K562 (cell line): ENCODE data around the gene TMED4. TPM values are rescaled to one million over a fixed set of nuclear protein-coding genes. Genes with fewer than 3 reads are reported as not detected.

Source experiments
- FOXA3 ChIP-seq, 2 experiments: fragments of 450-650 bp in 1 of 2; sonication (generic) in 1 of 2; formaldehyde crosslinking; IDR thresholded peaks in 1 of 2; conservative IDR thresholded peaks in 1 of 2; 2 replicates each; pipeline versions ENCODE4 v1.4.0 to v1.8.0; 2020 to 2022; ENCODE audit warnings: mild to moderate bottlenecking in 2 of 2, missing genetic modification reagents in 1 of 2
- GTF2F1 ChIP-seq: IDR thresholded peaks from 2 replicates; pipeline ENCODE4 v1.6.1; 2011; ENCODE audit warnings: low read depth, low read length, improper control_type of control experiment
- JUND ChIP-seq, 2 experiments: IDR thresholded peaks; 2 replicates in 1 of 2; 3 replicates in 1 of 2; pipeline ENCODE4 v1.6.1; 2011; ENCODE audit warnings: borderline replicate concordance in 2 of 2, low read depth in 2 of 2, low read length in 2 of 2, improper control_type of control experiment in 1 of 2, missing biosample characterization in 1 of 2, missing genetic modification characterization in 1 of 2, missing genetic modification reagents in 1 of 2
- MXI1 ChIP-seq: IDR thresholded peaks from 2 replicates; pipeline ENCODE4 v1.6.1; 2011; ENCODE audit warnings: low read depth, mild to moderate bottlenecking, improper control_type of control experiment, low read length
- SUPT5H ChIP-seq: fragments of 450-650 bp; IDR thresholded peaks from 2 replicates; pipeline ENCODE4 v1.6.1; 2016
- ZKSCAN3 ChIP-seq: fragments of 250-450 bp; sonication (Bioruptor Pico); IDR thresholded peaks from 2 replicates; pipeline ENCODE4 v1.4.0; 2020
- polyA plus RNA-seq, 8 experiments: library from polyadenylated mRNA; depleted of rRNA in 4 of 8; stranded (reverse) in 5 of 8; unstranded in 3 of 8; fragments of >200 nt; fragmentation: Nextera tagmentation in 2 of 8; fragmentation: Illumina TruSeq in 1 of 8; extraction: Ambion mirVana in 2 of 8; extraction: Trizol in 1 of 8; gene quantifications; 2 replicates each; pipeline versions ENCODE4 v1.2.1 to v1.2.3, GENCODE V29; 2011 to 2014; ENCODE audit warnings: inconsistent platforms in 1 of 8, missing spikeins in 1 of 8
- total RNA-seq, 7 experiments: library from RNA; depleted of rRNA in 6 of 7; stranded (reverse); fragments of >200 nt in 6 of 7; fragmentation: Illumina TruSeq in 2 of 7; extraction: Trizol in 2 of 7; gene quantifications; 2 replicates each; pipeline versions ENCODE4 v1.2.1 to v1.2.3, GENCODE V29; 2011 to 2021; ENCODE audit warnings: low replicate concordance in 1 of 7
- TF ChIP-seq, protein P1 (sequence below): fragments of 200-800 bp; sonication (Bioruptor generic); IDR thresholded peaks from 2 replicates; pipeline ENCODE4 v1.6.1; 2016; ENCODE audit warnings: missing genetic modification characterization, missing compliant biosample characterization
- TF ChIP-seq, protein P2 (sequence below): fragments of 200-800 bp; sonication (Bioruptor generic); IDR thresholded peaks from 2 replicates; pipeline ENCODE4 v1.6.1; 2017; ENCODE audit warnings: missing genetic modification characterization, missing compliant biosample characterization
- TF ChIP-seq, protein P3 (sequence below): fragments of 450-650 bp; IDR thresholded peaks from 2 replicates; pipeline ENCODE4 v1.6.1; 2017; ENCODE audit warnings: antibody characterized with exemption, mild to moderate bottlenecking
- TF ChIP-seq, protein P4 (sequence below): IDR thresholded peaks from 3 replicates; pipeline ENCODE4 v1.6.1; 2011; ENCODE audit warnings: borderline replicate concordance, mild to moderate bottlenecking; ENCODE audit not compliant: insufficient read length, insufficient read depth
- TF ChIP-seq, protein P5 (sequence below): fragments of 250-450 bp; sonication (Bioruptor Pico); IDR thresholded peaks from 2 replicates; pipeline ENCODE4 v1.8.0; 2022; ENCODE audit warnings: inconsistent platforms, mild to moderate bottlenecking, moderate library complexity, borderline replicate concordance
- TF ChIP-seq, protein P6 (sequence below): sonication (generic); formaldehyde crosslinking; IDR thresholded peaks from 2 replicates; pipeline ENCODE4 v1.9.0; 2022; ENCODE audit warnings: mild to moderate bottlenecking, missing genetic modification reagents

TMED4 gene
- total and polyA plus RNA-seq, 9 of the 15 experiments (the other 6 are each of a cell fraction or from before 2014, with no cell fraction given): 20.3 to 64.0 (median 42.1) TPM

DNA sequence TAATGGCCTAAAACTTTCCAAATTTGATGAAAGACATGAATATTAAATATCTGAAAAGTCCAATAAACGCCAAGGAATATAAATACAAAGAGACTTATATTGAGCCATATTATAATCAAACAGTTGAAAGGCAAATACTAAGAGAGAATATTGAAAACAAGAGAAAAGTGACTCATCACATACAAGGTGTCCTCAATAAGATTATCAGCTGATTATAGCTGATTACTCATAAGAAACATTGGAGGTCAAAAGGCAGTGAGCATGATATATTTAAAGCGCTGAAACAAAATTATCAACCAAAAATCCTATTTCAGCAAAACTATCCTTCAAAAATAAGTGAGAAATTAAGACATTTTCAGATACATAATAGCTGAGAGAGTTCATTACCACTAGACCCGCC lies 33.1 kb downstream of the TMED4 start (continued):
- TF ChIP-seq, protein P1, sequence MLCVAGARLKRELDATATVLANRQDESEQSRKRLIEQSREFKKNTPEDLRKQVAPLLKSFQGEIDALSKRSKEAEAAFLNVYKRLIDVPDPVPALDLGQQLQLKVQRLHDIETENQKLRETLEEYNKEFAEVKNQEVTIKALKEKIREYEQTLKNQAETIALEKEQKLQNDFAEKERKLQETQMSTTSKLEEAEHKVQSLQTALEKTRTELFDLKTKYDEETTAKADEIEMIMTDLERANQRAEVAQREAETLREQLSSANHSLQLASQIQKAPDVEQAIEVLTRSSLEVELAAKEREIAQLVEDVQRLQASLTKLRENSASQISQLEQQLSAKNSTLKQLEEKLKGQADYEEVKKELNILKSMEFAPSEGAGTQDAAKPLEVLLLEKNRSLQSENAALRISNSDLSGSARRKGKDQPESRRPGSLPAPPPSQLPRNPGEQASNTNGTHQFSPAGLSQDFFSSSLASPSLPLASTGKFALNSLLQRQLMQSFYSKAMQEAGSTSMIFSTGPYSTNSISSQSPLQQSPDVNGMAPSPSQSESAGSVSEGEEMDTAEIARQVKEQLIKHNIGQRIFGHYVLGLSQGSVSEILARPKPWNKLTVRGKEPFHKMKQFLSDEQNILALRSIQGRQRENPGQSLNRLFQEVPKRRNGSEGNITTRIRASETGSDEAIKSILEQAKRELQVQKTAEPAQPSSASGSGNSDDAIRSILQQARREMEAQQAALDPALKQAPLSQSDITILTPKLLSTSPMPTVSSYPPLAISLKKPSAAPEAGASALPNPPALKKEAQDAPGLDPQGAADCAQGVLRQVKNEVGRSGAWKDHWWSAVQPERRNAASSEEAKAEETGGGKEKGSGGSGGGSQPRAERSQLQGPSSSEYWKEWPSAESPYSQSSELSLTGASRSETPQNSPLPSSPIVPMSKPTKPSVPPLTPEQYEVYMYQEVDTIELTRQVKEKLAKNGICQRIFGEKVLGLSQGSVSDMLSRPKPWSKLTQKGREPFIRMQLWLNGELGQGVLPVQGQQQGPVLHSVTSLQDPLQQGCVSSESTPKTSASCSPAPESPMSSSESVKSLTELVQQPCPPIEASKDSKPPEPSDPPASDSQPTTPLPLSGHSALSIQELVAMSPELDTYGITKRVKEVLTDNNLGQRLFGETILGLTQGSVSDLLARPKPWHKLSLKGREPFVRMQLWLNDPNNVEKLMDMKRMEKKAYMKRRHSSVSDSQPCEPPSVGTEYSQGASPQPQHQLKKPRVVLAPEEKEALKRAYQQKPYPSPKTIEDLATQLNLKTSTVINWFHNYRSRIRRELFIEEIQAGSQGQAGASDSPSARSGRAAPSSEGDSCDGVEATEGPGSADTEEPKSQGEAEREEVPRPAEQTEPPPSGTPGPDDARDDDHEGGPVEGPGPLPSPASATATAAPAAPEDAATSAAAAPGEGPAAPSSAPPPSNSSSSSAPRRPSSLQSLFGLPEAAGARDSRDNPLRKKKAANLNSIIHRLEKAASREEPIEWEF: no peak
- TF ChIP-seq MXI1 (no peak), GTF2F1 (no peak), FOXA3 (CRISPR knock-in tag; conservative IDR thresholded peaks at IDR 0.05 in 1 of 2, IDR thresholded peaks at IDR 0.05 in 1 of 2) (no peak), SUPT5H (no peak), ZKSCAN3 (CRISPR knock-in tag) (no peak), JUND (IDR thresholded peaks at IDR 0.05; ENCODE audit: borderline replicate concordance, low read depth, low read length) (peak; percentile 50; the same call in 1 of the 2 replicates), JUND (tag; IDR thresholded peaks at IDR 0.05; ENCODE audit: borderline replicate concordance, low read depth, low read length) (peak; percentile 42; the same call in 1 of the 3 replicates)
- TF ChIP-seq, protein P2, sequence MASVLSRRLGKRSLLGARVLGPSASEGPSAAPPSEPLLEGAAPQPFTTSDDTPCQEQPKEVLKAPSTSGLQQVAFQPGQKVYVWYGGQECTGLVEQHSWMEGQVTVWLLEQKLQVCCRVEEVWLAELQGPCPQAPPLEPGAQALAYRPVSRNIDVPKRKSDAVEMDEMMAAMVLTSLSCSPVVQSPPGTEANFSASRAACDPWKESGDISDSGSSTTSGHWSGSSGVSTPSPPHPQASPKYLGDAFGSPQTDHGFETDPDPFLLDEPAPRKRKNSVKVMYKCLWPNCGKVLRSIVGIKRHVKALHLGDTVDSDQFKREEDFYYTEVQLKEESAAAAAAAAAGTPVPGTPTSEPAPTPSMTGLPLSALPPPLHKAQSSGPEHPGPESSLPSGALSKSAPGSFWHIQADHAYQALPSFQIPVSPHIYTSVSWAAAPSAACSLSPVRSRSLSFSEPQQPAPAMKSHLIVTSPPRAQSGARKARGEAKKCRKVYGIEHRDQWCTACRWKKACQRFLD (CRISPR knock-in tag): no peak
- TF ChIP-seq, protein P3, sequence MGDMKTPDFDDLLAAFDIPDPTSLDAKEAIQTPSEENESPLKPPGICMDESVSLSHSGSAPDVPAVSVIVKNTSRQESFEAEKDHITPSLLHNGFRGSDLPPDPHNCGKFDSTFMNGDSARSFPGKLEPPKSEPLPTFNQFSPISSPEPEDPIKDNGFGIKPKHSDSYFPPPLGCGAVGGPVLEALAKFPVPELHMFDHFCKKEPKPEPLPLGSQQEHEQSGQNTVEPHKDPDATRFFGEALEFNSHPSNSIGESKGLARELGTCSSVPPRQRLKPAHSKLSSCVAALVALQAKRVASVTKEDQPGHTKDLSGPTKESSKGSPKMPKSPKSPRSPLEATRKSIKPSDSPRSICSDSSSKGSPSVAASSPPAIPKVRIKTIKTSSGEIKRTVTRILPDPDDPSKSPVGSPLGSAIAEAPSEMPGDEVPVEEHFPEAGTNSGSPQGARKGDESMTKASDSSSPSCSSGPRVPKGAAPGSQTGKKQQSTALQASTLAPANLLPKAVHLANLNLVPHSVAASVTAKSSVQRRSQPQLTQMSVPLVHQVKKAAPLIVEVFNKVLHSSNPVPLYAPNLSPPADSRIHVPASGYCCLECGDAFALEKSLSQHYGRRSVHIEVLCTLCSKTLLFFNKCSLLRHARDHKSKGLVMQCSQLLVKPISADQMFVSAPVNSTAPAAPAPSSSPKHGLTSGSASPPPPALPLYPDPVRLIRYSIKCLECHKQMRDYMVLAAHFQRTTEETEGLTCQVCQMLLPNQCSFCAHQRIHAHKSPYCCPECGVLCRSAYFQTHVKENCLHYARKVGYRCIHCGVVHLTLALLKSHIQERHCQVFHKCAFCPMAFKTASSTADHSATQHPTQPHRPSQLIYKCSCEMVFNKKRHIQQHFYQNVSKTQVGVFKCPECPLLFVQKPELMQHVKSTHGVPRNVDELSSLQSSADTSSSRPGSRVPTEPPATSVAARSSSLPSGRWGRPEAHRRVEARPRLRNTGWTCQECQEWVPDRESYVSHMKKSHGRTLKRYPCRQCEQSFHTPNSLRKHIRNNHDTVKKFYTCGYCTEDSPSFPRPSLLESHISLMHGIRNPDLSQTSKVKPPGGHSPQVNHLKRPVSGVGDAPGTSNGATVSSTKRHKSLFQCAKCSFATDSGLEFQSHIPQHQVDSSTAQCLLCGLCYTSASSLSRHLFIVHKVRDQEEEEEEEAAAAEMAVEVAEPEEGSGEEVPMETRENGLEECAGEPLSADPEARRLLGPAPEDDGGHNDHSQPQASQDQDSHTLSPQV: no peak
- TF ChIP-seq, protein P4, sequence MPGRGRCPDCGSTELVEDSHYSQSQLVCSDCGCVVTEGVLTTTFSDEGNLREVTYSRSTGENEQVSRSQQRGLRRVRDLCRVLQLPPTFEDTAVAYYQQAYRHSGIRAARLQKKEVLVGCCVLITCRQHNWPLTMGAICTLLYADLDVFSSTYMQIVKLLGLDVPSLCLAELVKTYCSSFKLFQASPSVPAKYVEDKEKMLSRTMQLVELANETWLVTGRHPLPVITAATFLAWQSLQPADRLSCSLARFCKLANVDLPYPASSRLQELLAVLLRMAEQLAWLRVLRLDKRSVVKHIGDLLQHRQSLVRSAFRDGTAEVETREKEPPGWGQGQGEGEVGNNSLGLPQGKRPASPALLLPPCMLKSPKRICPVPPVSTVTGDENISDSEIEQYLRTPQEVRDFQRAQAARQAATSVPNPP: no peak
- TF ChIP-seq, protein P5, sequence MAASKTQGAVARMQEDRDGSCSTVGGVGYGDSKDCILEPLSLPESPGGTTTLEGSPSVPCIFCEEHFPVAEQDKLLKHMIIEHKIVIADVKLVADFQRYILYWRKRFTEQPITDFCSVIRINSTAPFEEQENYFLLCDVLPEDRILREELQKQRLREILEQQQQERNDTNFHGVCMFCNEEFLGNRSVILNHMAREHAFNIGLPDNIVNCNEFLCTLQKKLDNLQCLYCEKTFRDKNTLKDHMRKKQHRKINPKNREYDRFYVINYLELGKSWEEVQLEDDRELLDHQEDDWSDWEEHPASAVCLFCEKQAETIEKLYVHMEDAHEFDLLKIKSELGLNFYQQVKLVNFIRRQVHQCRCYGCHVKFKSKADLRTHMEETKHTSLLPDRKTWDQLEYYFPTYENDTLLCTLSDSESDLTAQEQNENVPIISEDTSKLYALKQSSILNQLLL (CRISPR knock-in tag): no peak
- TF ChIP-seq, protein P6, sequence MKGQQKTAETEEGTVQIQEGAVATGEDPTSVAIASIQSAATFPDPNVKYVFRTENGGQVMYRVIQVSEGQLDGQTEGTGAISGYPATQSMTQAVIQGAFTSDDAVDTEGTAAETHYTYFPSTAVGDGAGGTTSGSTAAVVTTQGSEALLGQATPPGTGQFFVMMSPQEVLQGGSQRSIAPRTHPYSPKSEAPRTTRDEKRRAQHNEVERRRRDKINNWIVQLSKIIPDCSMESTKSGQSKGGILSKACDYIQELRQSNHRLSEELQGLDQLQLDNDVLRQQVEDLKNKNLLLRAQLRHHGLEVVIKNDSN (CRISPR knock-in tag): no peak
